ENCODE measurements around the gene OR2S2.

DNA sequence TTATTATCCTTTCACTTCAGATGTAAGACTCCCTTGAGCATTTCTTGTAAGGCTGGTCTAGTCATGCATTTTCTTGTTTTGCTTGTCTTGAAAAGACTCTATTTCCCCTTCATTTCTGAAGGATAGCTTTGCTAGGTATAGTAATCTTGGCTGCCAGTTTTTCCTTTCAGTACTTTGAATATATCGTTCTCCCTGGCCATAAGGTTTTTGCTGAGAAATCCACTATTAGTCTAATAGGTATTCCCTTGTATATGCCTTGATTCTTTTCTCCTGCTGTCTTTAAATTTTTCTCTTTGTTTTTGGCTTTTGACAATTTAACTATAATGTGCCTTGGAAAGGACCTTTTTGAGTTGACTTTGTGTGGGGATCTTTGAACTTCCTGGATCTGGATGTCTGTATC, 16.8 kb upstream of the OR2S2 start:
- TF ChIP-seq, protein P1, sequence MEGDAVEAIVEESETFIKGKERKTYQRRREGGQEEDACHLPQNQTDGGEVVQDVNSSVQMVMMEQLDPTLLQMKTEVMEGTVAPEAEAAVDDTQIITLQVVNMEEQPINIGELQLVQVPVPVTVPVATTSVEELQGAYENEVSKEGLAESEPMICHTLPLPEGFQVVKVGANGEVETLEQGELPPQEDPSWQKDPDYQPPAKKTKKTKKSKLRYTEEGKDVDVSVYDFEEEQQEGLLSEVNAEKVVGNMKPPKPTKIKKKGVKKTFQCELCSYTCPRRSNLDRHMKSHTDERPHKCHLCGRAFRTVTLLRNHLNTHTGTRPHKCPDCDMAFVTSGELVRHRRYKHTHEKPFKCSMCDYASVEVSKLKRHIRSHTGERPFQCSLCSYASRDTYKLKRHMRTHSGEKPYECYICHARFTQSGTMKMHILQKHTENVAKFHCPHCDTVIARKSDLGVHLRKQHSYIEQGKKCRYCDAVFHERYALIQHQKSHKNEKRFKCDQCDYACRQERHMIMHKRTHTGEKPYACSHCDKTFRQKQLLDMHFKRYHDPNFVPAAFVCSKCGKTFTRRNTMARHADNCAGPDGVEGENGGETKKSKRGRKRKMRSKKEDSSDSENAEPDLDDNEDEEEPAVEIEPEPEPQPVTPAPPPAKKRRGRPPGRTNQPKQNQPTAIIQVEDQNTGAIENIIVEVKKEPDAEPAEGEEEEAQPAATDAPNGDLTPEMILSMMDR (conservative IDR thresholded peaks at IDR 0.05) = no peak
- TF ChIP-seq ZFX (IDR thresholded peaks at IDR 0.05) = no peak
